ENCODE measurements around the gene MGAT1.

Gene MGAT1

GRCh38 chr5:180739958-180740357 is 62.6 kb downstream of the MGAT1 start, which contains the start of gene OR2Y1:
Gene OR2Y1, minus strand, starts transcription at chr5:180740058. Its CDS starts 0 bp downstream, at chr5:180740058.
- no peak for DNase-seq (ENCODE audit: low read depth in 2 of 2)
- no peak within 1 kb of the TSS for H3K4me3 ChIP-seq (replicated peaks in 1 of 2; ENCODE audit: low read depth in 2 of 2, low read length in 2 of 2)
- no peak for TF ChIP-seq CTCF (IDR thresholded peaks at IDR 0.05; ENCODE audit: low read depth, low read length)

- DNase-seq (ENCODE audit: low read depth in 2 of 2) = peak in 1 of 2 donors; percentile 32
- TF ChIP-seq CTCF (IDR thresholded peaks at IDR 0.05; ENCODE audit: low read depth, low read length) = no peak
- H3K4me3 ChIP-seq (replicated peaks in 1 of 2; ENCODE audit: low read depth in 2 of 2, low read length in 2 of 2) = no peak overlapping the region
Measured at GRCh38 chr5:180739271-180739670, 63.3 kb downstream of the MGAT1 start.

GRCh38 chr5:180736536-180736935 is 66.1 kb downstream of the MGAT1 start:
- no peak for TF ChIP-seq CTCF (IDR thresholded peaks at IDR 0.05; ENCODE audit: low read depth, low read length)
- H3K4me3 ChIP-seq (replicated peaks in 1 of 2; ENCODE audit: low read depth in 2 of 2, low read length in 2 of 2) = no peak overlapping the region
- DNase-seq (ENCODE audit: low read depth in 2 of 2) = no peak
